GM21423 (cell line): ENCODE results near the gene ZFYVE19.
"Not testable (repeated sequence)": the region's sequence is repeated elsewhere in the genome, so short reads cannot be mapped to it uniquely, and the experiment has no call there.

Experiments used
- ATAC-seq: cut with Tn5 transposase; IDR thresholded peaks from one replicate; pipeline ENCODE4 v1.9.1; 2021; ENCODE audit warnings: mild to moderate bottlenecking, moderate library complexity; ENCODE audit not compliant: unreplicated experiment

The ZFYVE19 gene

GRCh38 chr15:40845511-40846284 is 38.8 kb downstream of the ZFYVE19 start:
- no peak for ATAC-seq

- ATAC-seq, result no peak
Observed at GRCh38 chr15:40846841-40847222, 39.9 kb downstream of the ZFYVE19 start.

- ATAC-seq, result peak; percentile 59
Observed at GRCh38 chr15:40847223-40847961, 40.5 kb downstream of the ZFYVE19 start.

GRCh38 chr15:40850576-40851112 is 43.8 kb downstream of the ZFYVE19 start:
- no peak for ATAC-seq

- no peak for ATAC-seq
Observed at GRCh38 chr15:40852529-40852928, 45.6 kb downstream of the ZFYVE19 start.

- ATAC-seq, result no peak
Observed at GRCh38 chr15:40853241-40853890, 46.5 kb downstream of the ZFYVE19 start.

GRCh38 chr15:40854161-40854560 is 47.3 kb downstream of the ZFYVE19 start:
- ATAC-seq, result no peak

GRCh38 chr15:40855706-40856234 is 48.9 kb downstream of the ZFYVE19 start:
- no peak for ATAC-seq

GRCh38 chr15:40856746-40857145 is 49.9 kb downstream of the ZFYVE19 start:
- ATAC-seq, result no peak

- peak; percentile 62 for ATAC-seq
Observed at GRCh38 chr15:40857601-40858341, 50.9 kb downstream of the ZFYVE19 start.

GRCh38 chr15:40858706-40859105 is 51.8 kb downstream of the ZFYVE19 start:
- ATAC-seq, result no peak

GRCh38 chr15:40859206-40859851 is 52.4 kb downstream of the ZFYVE19 start:
- ATAC-seq, result no peak

GRCh38 chr15:40861147-40861546 is 54.3 kb downstream of the ZFYVE19 start:
- not testable (repeated sequence) for ATAC-seq

GRCh38 chr15:40863660-40864270 is 56.9 kb downstream of the ZFYVE19 start:
- ATAC-seq, result no peak
